Activated T-cell treated with anti-CD3 and anti-CD28 coated beads, Interleukin-2, amount 50 U/mL, for 48 hours (primary cell): ENCODE measurements around the gene OR10AD1.
A peak's percentile ranks its signal among the peaks of the same experiment; 100 is the strongest.

ENCODE experiments used
- DNase-seq, 2 experiments: peaks; one replicate each; pipeline ENCODE4 v3.0.0-alpha.2; 2020

The OR10AD1 gene

DNA sequence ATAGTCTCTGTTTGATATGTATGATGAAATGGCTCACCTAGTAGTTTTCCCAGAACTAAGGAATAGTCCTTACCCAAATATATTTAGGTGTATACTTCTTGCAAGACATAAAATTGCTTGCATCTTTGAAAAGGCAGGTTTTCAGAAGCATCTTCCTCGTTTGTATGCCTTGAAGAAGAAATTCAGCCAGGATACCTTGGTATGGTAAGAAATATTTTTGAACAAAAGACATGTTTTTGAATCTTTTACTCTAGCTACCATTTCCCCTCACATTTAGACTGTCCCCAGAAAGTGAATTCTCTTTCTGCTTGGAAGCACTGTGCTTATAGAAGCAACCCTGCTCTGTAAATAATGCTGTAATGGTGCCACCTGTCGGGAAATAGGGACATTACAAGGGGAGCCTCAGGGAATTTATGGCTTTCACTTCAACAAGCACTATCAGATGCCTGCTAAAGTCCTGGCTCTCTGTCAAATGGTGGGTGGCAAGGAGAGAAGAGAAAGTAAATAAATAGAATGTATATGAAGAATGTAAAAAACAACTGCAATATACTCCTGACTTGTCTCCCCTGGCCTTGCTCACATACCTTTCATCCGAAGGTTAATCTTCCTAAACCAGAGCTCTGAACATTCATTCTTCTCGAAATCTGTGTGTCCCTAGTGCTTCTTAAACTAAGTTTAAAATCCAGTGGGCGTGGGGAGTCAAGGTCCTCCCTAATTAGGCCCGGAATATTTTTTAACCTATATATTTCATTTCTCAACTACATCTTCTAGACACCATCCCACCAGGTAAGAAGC, 13.6 kb downstream of the OR10AD1 start:
- peak; percentile 78 to 81 for DNase-seq

DNA sequence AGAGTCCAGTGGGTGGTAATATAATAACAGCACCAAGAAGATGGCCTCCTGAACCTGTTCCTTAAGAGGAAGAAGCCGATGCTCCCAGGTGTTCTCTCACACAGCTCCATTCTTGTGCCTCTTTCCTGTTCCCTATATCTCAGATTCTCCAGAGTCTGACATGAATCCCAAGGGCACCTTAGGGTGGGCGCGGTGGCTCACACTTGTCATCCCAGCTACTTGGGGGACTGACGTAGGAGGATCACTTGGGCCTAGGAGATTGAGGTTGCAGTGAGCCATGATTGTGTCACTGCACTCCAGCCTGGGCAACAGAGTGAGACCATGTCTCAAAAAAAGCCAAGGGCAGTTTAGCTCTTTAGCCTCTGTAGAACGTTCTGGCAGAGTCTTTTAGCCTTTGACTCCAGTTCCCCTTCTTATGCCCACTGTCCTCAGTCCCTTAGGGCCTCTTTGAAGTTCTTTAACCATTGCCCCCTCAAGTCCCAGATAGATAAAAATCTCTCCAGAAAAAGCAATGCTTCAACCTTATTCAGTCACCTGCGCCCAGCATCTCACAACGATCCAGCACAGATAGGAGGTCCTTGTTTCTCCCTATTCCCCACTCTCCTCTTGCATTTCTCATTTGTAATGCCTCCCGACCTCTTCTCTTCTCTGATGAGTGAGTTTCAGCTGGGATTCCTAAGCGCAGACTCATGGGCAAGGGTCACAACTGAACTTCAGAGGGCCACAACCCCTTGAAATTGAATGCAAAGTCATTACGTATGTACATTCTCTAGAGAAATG, 15.0 kb downstream of the OR10AD1 start:
- DNase-seq = no peak

GRCh38 chr12:48185181-48185919, 17.7 kb downstream of the OR10AD1 start:
- DNase-seq = no peak

DNA sequence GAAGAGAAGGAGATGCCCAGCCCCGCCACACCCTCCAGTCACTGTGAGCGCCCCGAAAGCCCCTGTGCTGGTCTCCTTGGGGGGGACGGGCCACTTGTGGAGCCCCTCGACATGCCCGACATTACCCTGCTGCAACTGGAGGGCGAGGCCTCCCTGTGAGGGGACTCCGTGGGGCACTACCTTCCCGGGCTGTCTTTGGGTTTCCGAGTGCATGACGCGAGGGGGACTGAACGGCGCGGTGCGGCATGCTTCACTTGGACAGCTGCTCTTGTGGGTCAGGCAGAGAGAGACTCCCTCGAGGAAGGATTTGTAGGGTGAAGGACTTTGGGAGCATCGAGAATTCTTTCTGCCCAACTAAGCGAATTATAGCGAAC, 18.6 kb downstream of the OR10AD1 start:
- DNase-seq = peak; percentile 27 to 32

GRCh38 chr12:48183876-48184548, 19.1 kb downstream of the OR10AD1 start:
- DNase-seq = peak in 1 of 2 experiments; percentile 43

DNA sequence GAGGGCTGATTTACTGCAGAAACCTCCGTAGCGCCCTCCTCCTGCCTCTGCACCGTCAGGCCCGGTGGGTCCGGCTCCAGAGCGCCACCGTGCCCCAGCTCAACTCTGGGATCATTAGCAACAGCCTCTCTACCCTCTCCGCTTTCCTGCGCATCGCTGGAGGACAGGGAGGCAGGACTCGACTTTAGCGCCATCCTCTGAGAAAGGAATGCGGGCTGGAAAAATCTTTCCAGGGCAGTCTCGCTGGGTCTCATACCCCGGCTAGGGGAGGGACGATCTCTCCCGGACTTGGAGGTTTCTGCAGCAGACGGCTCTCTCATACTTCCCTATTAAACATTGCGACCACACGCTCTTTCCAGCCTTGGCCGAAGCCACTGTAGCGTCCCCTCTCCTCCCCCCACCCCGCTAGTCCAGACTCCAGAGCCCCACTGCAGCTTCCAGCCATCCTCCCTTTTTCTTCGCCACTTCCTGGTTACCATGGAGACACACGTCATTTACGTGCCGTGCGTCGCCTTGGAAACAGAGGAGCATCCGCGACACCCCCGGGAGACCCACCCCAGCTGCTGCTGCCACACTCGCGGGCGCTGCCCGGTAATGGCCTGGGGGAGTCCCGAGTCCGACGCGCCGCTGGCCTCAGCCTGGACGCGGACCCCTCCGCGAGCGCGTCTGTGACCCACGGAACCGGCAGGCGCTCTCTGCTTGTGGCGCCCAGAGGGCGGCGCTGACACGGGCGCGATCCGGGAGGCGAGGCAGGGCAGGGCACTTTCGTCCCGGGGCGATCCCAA, 19.8 kb downstream of the OR10AD1 start, which contains the start of gene CCDC184:
CCDC184 (plus strand) TSS at position 554 of the 785 bp plus-strand sequence. CDS start 479 bp downstream, outside the sequence.
- peak; percentile 81 to 84 for DNase-seq

DNA sequence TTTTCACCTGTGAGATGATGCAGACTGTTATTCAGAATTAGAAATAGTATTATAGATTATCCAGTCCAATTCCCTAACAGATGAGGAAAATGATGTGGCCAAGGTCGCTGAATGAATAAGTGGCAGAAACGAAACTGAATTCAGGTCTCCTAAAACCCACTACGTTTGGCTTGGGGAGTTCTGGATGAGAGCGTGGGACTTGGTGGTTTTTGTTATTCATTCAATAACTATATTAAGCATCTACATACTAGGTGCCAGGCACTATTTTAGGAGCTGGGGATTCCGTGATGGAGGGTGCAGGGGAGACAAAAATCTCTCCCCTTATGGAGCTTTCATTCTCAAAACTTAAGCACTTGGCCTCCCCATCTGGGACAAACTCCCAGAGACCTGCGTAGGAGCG, 20.5 kb downstream of the OR10AD1 start:
- no peak for DNase-seq

DNA sequence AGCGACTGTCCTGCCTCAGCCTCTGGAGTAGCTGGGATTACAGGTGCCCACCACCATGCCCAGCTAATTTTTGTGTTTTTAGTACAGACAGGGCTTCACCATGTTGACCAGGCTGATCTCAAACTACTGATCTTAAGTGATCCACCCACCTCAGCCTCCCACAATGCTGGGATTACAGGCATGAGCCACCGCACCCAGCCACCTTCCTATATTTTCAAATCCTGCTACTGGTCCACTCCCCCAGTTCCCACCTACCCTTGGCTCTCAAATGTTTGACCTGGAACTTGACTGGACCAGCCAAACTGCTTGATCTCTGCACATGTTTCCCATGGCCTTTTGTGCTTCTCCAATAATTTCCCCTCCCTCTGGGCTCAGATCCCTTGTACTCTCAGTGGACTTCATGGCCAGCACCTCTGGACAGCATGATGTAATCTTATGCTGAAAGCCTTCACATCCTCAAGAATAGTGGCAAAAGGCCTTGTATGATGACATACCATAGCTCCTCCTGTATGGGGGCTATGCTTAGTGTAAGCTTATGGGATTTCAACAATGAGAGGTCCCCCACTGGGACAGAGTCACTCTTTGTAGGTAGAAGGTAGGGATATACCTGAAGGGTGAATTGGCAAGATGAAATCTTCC, 22.1 kb downstream of the OR10AD1 start:
- no peak for DNase-seq

- no peak for DNase-seq
Measured at GRCh38 chr12:48180424-48180823, 22.7 kb downstream of the OR10AD1 start.

DNA sequence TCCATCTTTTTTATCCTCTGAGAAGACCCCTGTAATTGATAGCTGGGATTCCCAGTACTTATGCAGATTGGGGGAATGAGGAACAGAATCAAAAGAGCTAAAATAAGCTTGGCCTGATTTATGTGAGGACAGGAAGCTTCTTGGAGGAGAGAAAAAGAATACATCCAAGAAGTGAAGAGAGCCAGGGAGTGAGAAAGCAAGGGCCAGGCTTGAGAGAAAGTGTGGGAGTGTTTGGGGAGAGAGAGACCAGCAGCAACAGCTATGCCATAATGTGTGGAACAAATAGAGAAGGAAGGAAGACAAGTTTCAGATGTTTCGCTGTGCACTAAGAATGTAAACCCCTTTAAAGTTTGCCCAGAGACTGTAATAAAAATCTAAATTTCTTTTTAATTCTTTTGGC, 23.6 kb downstream of the OR10AD1 start:
- no peak for DNase-seq

- no peak for DNase-seq
Measured at GRCh38 chr12:48177982-48178381, 25.1 kb downstream of the OR10AD1 start.

DNA sequence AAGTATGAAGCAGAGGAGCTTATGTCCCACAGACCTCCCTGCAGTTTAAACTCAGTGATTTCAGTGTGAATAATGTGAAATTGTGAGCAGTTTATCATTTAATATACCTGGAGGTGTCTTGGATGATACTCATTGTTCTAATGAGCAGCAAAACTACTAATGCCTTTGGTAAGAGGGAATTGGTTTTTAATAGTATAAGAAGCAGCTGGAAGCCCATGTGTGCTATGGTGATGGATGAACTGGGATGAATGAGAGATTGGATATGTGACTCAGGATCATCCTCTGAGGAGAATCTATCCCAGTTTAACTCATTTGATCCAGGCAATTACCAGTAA, 26.7 kb downstream of the OR10AD1 start:
- no peak for DNase-seq

- DNase-seq = no peak
Measured at GRCh38 chr12:48175613-48176416, 27.3 kb downstream of the OR10AD1 start.

DNA sequence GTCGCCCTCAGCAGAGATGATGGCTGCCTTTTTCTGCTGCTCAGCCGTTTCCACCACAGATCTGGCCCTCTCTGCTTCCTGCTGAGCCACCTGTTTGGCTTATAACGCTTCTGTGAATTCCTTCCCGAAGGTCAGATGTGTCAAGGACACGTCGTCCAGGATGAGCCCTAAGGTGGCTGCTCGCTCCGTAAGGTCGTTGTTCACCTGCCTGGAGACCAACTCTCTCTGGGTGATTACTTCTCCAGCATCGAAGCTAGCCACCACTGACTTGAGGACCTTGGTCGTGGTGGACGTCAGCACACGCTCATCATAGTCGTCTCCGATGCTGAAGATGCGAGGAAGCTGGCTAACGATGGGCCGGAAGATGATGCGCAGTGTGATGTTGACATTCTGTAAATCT, 34.1 kb downstream of the OR10AD1 start:
- DNase-seq = no peak

DNA sequence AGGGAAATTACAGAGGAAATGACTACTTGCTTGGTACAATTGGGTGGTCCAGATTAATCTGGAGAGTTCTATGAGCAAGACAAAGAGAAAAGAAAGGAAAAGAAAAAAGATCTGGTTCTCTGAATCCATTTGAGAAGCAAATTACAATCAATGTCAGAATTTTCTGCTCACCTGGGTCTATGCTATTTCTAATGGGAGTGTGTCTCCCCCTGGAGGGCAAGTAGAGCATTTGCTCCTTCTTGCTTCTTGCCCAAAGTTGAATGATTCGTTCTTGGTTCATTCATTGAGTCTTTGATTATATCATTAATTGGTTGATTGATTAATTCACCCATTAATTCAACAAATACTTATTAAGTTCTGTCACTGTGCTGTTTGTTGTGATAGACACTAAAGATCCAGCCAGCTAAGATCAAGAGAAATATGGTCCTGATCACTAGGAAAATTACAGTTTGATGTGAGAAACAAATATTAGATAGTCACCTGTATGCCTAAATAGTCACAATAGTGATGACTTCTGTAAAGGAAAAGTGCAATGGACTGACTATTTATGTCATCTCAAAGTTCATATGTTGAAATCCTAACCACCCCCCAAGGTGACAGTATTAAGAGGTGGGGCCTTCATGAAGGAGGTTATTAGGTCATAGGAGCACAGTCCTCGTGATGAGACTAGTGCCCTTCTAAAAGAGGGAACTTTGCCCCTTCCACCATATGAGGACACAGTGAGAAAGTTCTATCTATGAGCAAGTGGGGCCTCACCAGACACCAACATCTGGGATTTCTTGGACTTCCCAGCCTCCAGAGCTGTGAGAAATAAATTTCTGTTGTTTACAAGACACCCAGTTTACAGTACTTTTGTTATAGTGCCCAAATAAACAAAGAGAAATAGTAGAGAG, 37.8 kb downstream of the OR10AD1 start:
- peak in 1 of 2 experiments; percentile 35 for DNase-seq

DNA sequence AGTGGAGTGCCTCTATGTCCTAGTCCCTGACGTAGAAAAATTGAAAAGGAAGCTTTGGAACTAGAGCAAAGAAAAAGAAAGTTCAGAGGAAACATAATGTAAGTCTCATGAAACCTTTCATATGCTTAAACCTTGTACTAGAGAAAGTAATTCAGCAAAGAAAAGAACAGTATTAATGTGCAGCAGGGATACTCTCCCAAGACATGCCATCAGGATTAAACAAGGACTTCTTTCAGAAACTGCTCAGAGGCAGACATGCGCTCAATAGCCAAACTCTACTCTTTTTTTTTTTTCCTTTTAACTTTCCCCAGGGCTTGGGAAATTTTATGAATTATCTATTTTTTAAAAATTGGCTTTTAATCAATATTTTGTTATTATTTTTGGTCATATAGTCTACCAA, 38.6 kb downstream of the OR10AD1 start:
- DNase-seq = no peak

DNA sequence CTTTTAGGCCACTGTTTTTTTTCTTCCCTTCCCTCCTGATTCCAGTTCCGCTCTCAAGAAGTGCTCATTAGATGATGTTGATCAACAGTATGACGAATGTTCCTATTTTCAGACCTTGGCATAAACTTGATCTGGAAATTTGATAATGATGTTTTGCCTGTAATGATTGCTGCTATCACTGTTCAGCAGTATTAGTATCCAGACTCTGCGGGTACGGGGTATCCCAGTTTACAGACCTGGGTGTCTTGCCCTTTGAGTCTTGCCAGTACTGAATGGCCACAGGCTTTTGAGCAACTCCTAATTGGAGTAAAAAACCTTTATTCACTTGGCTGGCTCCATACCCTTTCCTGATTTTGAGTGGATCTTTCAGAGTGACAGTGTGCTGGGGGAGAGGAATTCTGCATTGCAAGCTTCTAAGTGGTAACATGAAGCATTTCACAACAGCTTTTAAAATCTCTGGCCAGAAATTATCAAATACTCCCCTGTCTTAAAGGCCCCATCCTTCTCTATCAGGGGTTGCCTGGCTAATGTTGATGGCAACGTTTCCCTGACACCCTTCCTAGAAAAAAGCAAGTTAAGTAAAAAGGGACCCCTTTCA, 39.8 kb downstream of the OR10AD1 start:
- DNase-seq = no peak

- no peak for DNase-seq
Measured at GRCh38 chr12:48160807-48161206, 42.3 kb downstream of the OR10AD1 start.

GRCh38 chr12:48160046-48160445, 43.0 kb downstream of the OR10AD1 start:
- no peak for DNase-seq
